Measurements from ENCODE around the gene APOBEC2.

GRCh38 chr6:41111017-41111416 lies 58.0 kb downstream of the APOBEC2 start:
- no peak for TF ChIP-seq EZH2 (IDR thresholded peaks at IDR 0.05)
- TF ChIP-seq CTCF (IDR thresholded peaks at IDR 0.05 in 2 of 3, conservative IDR thresholded peaks at IDR 0.05 in 1 of 3; ENCODE audit: borderline replicate concordance in 1 of 3, insufficient read depth in 1 of 3, low read depth in 2 of 3, low read length in 2 of 3), result no peak
- TF ChIP-seq MAX (IDR thresholded peaks at IDR 0.05), result no peak
- TF ChIP-seq POLR2AphosphoS5 (IDR thresholded peaks at IDR 0.05; ENCODE audit: low read depth, low read length), result no peak
- no peak for TF ChIP-seq SIN3A (IDR thresholded peaks at IDR 0.05; ENCODE audit: low read depth)
- TF ChIP-seq ZNF274 (IDR thresholded peaks at IDR 0.05; ENCODE audit: low read depth, low read length), result no peak
- no peak for TF ChIP-seq CEBPB (IDR thresholded peaks at IDR 0.05; ENCODE audit: low read depth)
- no peak for TF ChIP-seq EZH2phosphoT487 (IDR thresholded peaks at IDR 0.05; ENCODE audit: borderline replicate concordance)
